ENCODE data around the gene PCDHA6. TPM values are rescaled to one million over a fixed set of nuclear protein-coding genes. Genes with fewer than 3 reads are reported as not detected.

Gene PCDHA6
- total RNA-seq, 1 experiment from 2014 or later = not detected

- no peak overlapping the region for H3K27ac ChIP-seq (ENCODE audit: low read depth, low read length)
- H3K4me3 ChIP-seq (replicated peaks in 1 of 2; ENCODE audit: low read depth in 1 of 2, low read length in 2 of 2) = no peak overlapping the region
- ATAC-seq (no peak), DNase-seq (ENCODE audit: low read depth, low spot score) (no peak)
- ChIA-PET RAD21 (ENCODE audit: low non-redundant PET in 1 of 2, low total read pairs in 2 of 2, uncharacterized antibody in 2 of 2, unreplicated experiment in 2 of 2) (no interaction called here), CTCF (no interaction called here), POLR2A (no interaction called here)
- no TSS peak for BruUV-seq (replicated peaks)
- no peaks in the 10 kb centered on the region for H3K9me2 ChIP-seq (ENCODE audit: insufficient read depth)
- no peaks in the 10 kb centered on the region for H4K20me1 ChIP-seq (ENCODE audit: insufficient read depth)
- H3K4me2 ChIP-seq (ENCODE audit: low read length) = no peak overlapping the region
- H2AFZ ChIP-seq (ENCODE audit: low read depth, low read length, poor library complexity, severe bottlenecking) = no peak overlapping the region
- intact Hi-C loops (cut with micrococcal nuclease) = loop anchor here (10.0 kb wide), 1 partner anchor 707 kb away; no protein-coding TSS in a partner anchor
- no peak overlapping the region for H3K9ac ChIP-seq (ENCODE audit: low read length)
- TF ChIP-seq SP1 (IDR thresholded peaks at IDR 0.05; ENCODE audit: low read depth) = no peak
- no peak for TF ChIP-seq ZBTB33 (IDR thresholded peaks at IDR 0.05; ENCODE audit: extremely low read depth, insufficient replicate concordance, low read length)
- no peak for TF ChIP-seq ELF1 (IDR thresholded peaks at IDR 0.05; ENCODE audit: borderline replicate concordance, low read depth)
- TF ChIP-seq ZFX (IDR thresholded peaks at IDR 0.05) = no peak
- TF ChIP-seq SIN3A (IDR thresholded peaks at IDR 0.05; ENCODE audit: low read depth) = no peak
- no peak for TF ChIP-seq POLR2A (IDR thresholded peaks at IDR 0.05; ENCODE audit: borderline replicate concordance, extremely low read depth, insufficient read depth, insufficient read length)
- no peaks in the 10 kb centered on the region for H3K4me1 ChIP-seq (ENCODE audit: control insufficient read depth in 1 of 2, insufficient read depth in 2 of 2, low read length in 2 of 2)
- H3K36me3 ChIP-seq (ENCODE audit: control insufficient read depth in 1 of 2, insufficient read depth in 2 of 2, low read length in 2 of 2) = no peaks in the 10 kb centered on the region
- H3K9me3 ChIP-seq (ENCODE audit: control insufficient read depth in 1 of 2, insufficient read depth in 1 of 2, low read depth in 1 of 2, low read length in 2 of 2) = no peaks in the 10 kb centered on the region; a peak in 1 of 4 replicates
- H3K27me3 ChIP-seq (ENCODE audit: insufficient read depth, low read length) = no peaks in the 10 kb centered on the region
- no peaks in the 10 kb centered on the region for H3K79me2 ChIP-seq (ENCODE audit: insufficient read depth, low read length)
Observed at GRCh38 chr5:140857177-140857986, 29.6 kb downstream of the PCDHA6 start.

GRCh38 chr5:140857987-140858240, 30.2 kb downstream of the PCDHA6 start:
- Histone ChIP-seq H3K4me2 (ENCODE audit: low read length) (no peak overlapping the region), H3K4me3 (replicated peaks in 1 of 2; ENCODE audit: low read depth in 1 of 2, low read length in 2 of 2) (no peak overlapping the region), H3K9me3 (ENCODE audit: control insufficient read depth in 1 of 2, insufficient read depth in 1 of 2, low read depth in 1 of 2, low read length in 2 of 2) (no peaks in the 10 kb centered on the region; a peak in 1 of 4 replicates), H3K36me3 (ENCODE audit: control insufficient read depth in 1 of 2, insufficient read depth in 2 of 2, low read length in 2 of 2) (no peaks in the 10 kb centered on the region), H3K79me2 (ENCODE audit: insufficient read depth, low read length) (no peaks in the 10 kb centered on the region), H3K9me2 (ENCODE audit: insufficient read depth) (no peaks in the 10 kb centered on the region), H2AFZ (ENCODE audit: low read depth, low read length, poor library complexity, severe bottlenecking) (no peak overlapping the region), H4K20me1 (ENCODE audit: insufficient read depth) (no peaks in the 10 kb centered on the region), H3K27me3 (ENCODE audit: insufficient read depth, low read length) (no peaks in the 10 kb centered on the region), H3K4me1 (ENCODE audit: control insufficient read depth in 1 of 2, insufficient read depth in 2 of 2, low read length in 2 of 2) (no peaks in the 10 kb centered on the region), H3K27ac (ENCODE audit: low read depth, low read length) (no peak overlapping the region), H3K9ac (ENCODE audit: low read length) (no peak overlapping the region)
- BruUV-seq (replicated peaks) = no TSS peak
- ChIA-PET CTCF (no interaction called here), RAD21 (ENCODE audit: low non-redundant PET in 1 of 2, low total read pairs in 2 of 2, uncharacterized antibody in 2 of 2, unreplicated experiment in 2 of 2) (no interaction called here), POLR2A (no interaction called here)
- ATAC-seq = no peak
- intact Hi-C loops (cut with micrococcal nuclease) = loop anchor here (10.0 kb wide), 1 partner anchor 707 kb away; no protein-coding TSS in a partner anchor
- no peak for DNase-seq (ENCODE audit: low read depth, low spot score)
- TF ChIP-seq POLR2AphosphoS5 (IDR thresholded peaks at IDR 0.05; ENCODE audit: low read depth, low read length) (no peak), YY1 (IDR thresholded peaks at IDR 0.05; ENCODE audit: extremely low read depth, insufficient replicate concordance, low read depth, low read length) (no peak), ZFX (IDR thresholded peaks at IDR 0.05) (no peak), SIN3A (IDR thresholded peaks at IDR 0.05; ENCODE audit: low read depth) (no peak), ZBTB33 (IDR thresholded peaks at IDR 0.05; ENCODE audit: extremely low read depth, insufficient replicate concordance, low read length) (no peak), FOSL1 (IDR thresholded peaks at IDR 0.05; ENCODE audit: low read depth) (no peak), JUND (IDR thresholded peaks at IDR 0.05) (no peak), CBX3 (IDR thresholded peaks at IDR 0.05; ENCODE audit: low read depth) (no peak), CTCF (IDR thresholded peaks at IDR 0.05 in 2 of 3, conservative IDR thresholded peaks at IDR 0.05 in 1 of 3; ENCODE audit: borderline replicate concordance in 1 of 3, insufficient read depth in 1 of 3, low read depth in 2 of 3, low read length in 2 of 3) (no peak), ATF3 (IDR thresholded peaks at IDR 0.05) (no peak), EZH2 (IDR thresholded peaks at IDR 0.05) (no peak)
